HepG2 (cell line): ENCODE data around the gene MIB2. TPM values are rescaled to one million over a fixed set of nuclear protein-coding genes. Genes with fewer than 3 reads are reported as not detected.

Experiments used
- KDM2A ChIP-seq: sonication (generic); formaldehyde crosslinking; IDR thresholded peaks from 2 replicates; pipeline ENCODE4 v1.4.0; 2020; ENCODE audit warnings: low read depth, missing genetic modification reagents, borderline replicate concordance
- KMT2A ChIP-seq: sonication (generic); formaldehyde crosslinking; IDR thresholded peaks from 2 replicates; pipeline ENCODE4 v1.4.0; 2020; ENCODE audit warnings: missing genetic modification reagents
- MAFF ChIP-seq: IDR thresholded peaks from 2 replicates; pipeline ENCODE4 v1.6.1; 2011; ENCODE audit warnings: low read depth, low read length, improper control_type of control experiment
- MEIS2 ChIP-seq: sonication (generic); formaldehyde crosslinking; IDR thresholded peaks from 2 replicates; pipeline ENCODE4 v1.9.0; 2021; ENCODE audit warnings: mild to moderate bottlenecking, missing genetic modification reagents
- MYPOP ChIP-seq: sonication (generic); formaldehyde crosslinking; IDR thresholded peaks from 2 replicates; pipeline ENCODE4 v1.8.1; 2023; ENCODE audit warnings: mild to moderate bottlenecking, moderate library complexity, missing genetic modification reagents
- TEAD3 ChIP-seq: optimal IDR thresholded peaks from 2 replicates; pipeline ENCODE3; 2016; ENCODE audit warnings: borderline replicate concordance
- USF2 ChIP-seq, 2 experiments: sonication (generic) in 1 of 2; formaldehyde crosslinking in 1 of 2; IDR thresholded peaks; 2 replicates each; pipeline versions ENCODE4 v1.5.1 to v1.6.1; 2011 to 2020; ENCODE audit warnings: borderline replicate concordance in 1 of 2, low read depth in 1 of 2, low read length in 1 of 2, mild to moderate bottlenecking in 1 of 2, missing genetic modification reagents in 1 of 2, moderate library complexity in 1 of 2
- ZBTB46 ChIP-seq: sonication (generic); formaldehyde crosslinking; IDR thresholded peaks from 2 replicates; pipeline ENCODE4 v1.4.0; 2020; ENCODE audit warnings: mild to moderate bottlenecking, missing genetic modification reagents, borderline replicate concordance
- ZFP90 ChIP-seq: sonication (generic); formaldehyde crosslinking; IDR thresholded peaks from 2 replicates; pipeline ENCODE4 v1.8.0; 2022; ENCODE audit warnings: missing genetic modification reagents, mild to moderate bottlenecking, inconsistent platforms, borderline replicate concordance
- ZMAT5 ChIP-seq: sonication (generic); formaldehyde crosslinking; IDR thresholded peaks from 2 replicates; pipeline ENCODE4 v1.5.0; 2020; ENCODE audit warnings: mild to moderate bottlenecking, low read depth, missing genetic modification reagents, borderline replicate concordance
- ZNF142 ChIP-seq: sonication (generic); formaldehyde crosslinking; IDR thresholded peaks from 2 replicates; pipeline ENCODE4 v1.4.0; 2020; ENCODE audit warnings: missing genetic modification reagents
- ZNF205 ChIP-seq: IDR thresholded peaks from 2 replicates; pipeline ENCODE4 v1.6.1; 2018; ENCODE audit warnings: missing biosample characterization, missing genetic modification reagents
- ZNF562 ChIP-seq: sonication (generic); formaldehyde crosslinking; IDR thresholded peaks from 2 replicates; pipeline ENCODE4 v1.8.0; 2022; ENCODE audit warnings: missing genetic modification reagents, borderline replicate concordance
- ZNF878 ChIP-seq: sonication (generic); formaldehyde crosslinking; IDR thresholded peaks from 2 replicates; pipeline ENCODE4 v1.8.1; 2023; ENCODE audit warnings: mild to moderate bottlenecking, missing genetic modification reagents, moderate library complexity
- ZNF891 ChIP-seq: sonication (generic); formaldehyde crosslinking; IDR thresholded peaks from 2 replicates; pipeline ENCODE4 v1.5.0; 2020; ENCODE audit warnings: mild to moderate bottlenecking, missing genetic modification reagents
- polyA plus RNA-seq, 8 experiments: library from polyadenylated mRNA; depleted of rRNA in 3 of 8; stranded (reverse) in 7 of 8; unstranded in 1 of 8; fragments of >200 nt; fragmentation: Illumina TruSeq in 4 of 8; extraction: Trizol in 4 of 8; gene quantifications; 2 replicates each; pipeline versions ENCODE4 v1.2.1 to v1.2.3, GENCODE V29; 2011 to 2016; ENCODE audit warnings: low read depth in 4 of 8, missing spikeins in 1 of 8, mixed read lengths in 1 of 8; ENCODE audit not compliant: insufficient read depth in 1 of 8
- total RNA-seq, 5 experiments: library from RNA; depleted of rRNA; stranded (reverse); fragments of >200 nt; fragmentation: Illumina TruSeq; extraction: Trizol; gene quantifications; 2 replicates each; pipeline ENCODE4 v1.2.3, GENCODE V29; 2016; ENCODE audit warnings: low read depth in 1 of 5

Gene MIB2
- total and polyA plus RNA-seq, 2 of the 13 experiments (the other 11 are each of a cell fraction or from before 2014, with no cell fraction given): 19.9 to 30.4 TPM

GRCh38 chr1:1678581-1679380 is 63.5 kb downstream of the MIB2 start (continued):
- TF ChIP-seq ZBTB46 (CRISPR knock-in tag): no peak
- peak; percentile 65; the same call in 1 of the 2 replicates for TF ChIP-seq KDM2A (CRISPR knock-in tag)
- no peak for TF ChIP-seq USF2 (IDR thresholded peaks at IDR 0.05; ENCODE audit: low read depth, low read length)
- no peak for TF ChIP-seq USF2 (CRISPR knock-in tag; IDR thresholded peaks at IDR 0.05; ENCODE audit: borderline replicate concordance)
- TF ChIP-seq ZNF891 (CRISPR knock-in tag): peak; percentile 83
- TF ChIP-seq KMT2A (CRISPR knock-in tag): peak; percentile 72
- TF ChIP-seq MAFF: no peak
- TF ChIP-seq MEIS2 (CRISPR knock-in tag): no peak
- TF ChIP-seq MYPOP (CRISPR knock-in tag): no peak
- TF ChIP-seq TEAD3 (CRISPR knock-in tag): peak; percentile 40
- TF ChIP-seq ZMAT5: no peak
- TF ChIP-seq ZNF205 (CRISPR knock-in tag): peak; percentile 68; the same call in 1 of the 2 replicates
- peak; percentile 58; the same call in 1 of the 2 replicates for TF ChIP-seq ZNF142 (CRISPR knock-in tag)
- TF ChIP-seq ZFP90 (CRISPR knock-in tag): no peak; the same call in 1 of the 2 replicates
- peak; percentile 75; the same call in 1 of the 2 replicates for TF ChIP-seq ZNF878 (CRISPR knock-in tag)
- TF ChIP-seq ZNF562 (CRISPR knock-in tag): no peak
